Osteocyte (in vitro differentiated cells): ENCODE results near the gene TNFSF9. TPM values are rescaled to one million over a fixed set of nuclear protein-coding genes. Genes with fewer than 3 reads are reported as not detected.
A peak's percentile ranks its signal among the peaks of the same experiment; 100 is the strongest.

ENCODE experiments used
- DNase-seq: peaks from one replicate; pipeline ENCODE4 v3.0.0; 2021; ENCODE audit warnings: mixed read lengths; ENCODE audit not compliant: unreplicated experiment; ENCODE audit errors: extremely low spot score
- H3K27ac Mint-ChIP-seq: one replicate; pipeline ENCODE4 v1.8.0; 2021; ENCODE audit warnings: mild to moderate bottlenecking, mixed read lengths; ENCODE audit not compliant: unreplicated experiment
- H3K27me3 Mint-ChIP-seq: one replicate; pipeline ENCODE4 v1.8.0; 2021; ENCODE audit warnings: mixed read lengths; ENCODE audit not compliant: unreplicated experiment
- H3K36me3 Mint-ChIP-seq: one replicate; pipeline ENCODE4 v1.8.0; 2021; ENCODE audit warnings: mixed read lengths; ENCODE audit not compliant: unreplicated experiment
- H3K4me1 Mint-ChIP-seq: one replicate; pipeline ENCODE4 v1.8.0; 2021; ENCODE audit warnings: mixed read lengths; ENCODE audit not compliant: unreplicated experiment
- H3K4me3 Mint-ChIP-seq: one replicate; pipeline ENCODE4 v1.8.0; 2021; ENCODE audit warnings: mild to moderate bottlenecking, moderate library complexity, mixed read lengths; ENCODE audit not compliant: unreplicated experiment
- H3K9me3 Mint-ChIP-seq: one replicate; pipeline ENCODE4 v1.8.0; 2021; ENCODE audit warnings: mixed read lengths; ENCODE audit not compliant: unreplicated experiment
- total RNA-seq: library from RNA; stranded (reverse); gene quantifications from 2 replicates; pipeline ENCODE4 v1.2.1, GENCODE V29; 2021
- TF ChIP-seq, protein P1 (sequence below): fragments of 200-600 bp; sonication (generic); IDR thresholded peaks from 2 replicates; pipeline ENCODE4 v1.5.0; 2021; ENCODE audit warnings: antibody characterized with exemption, mild to moderate bottlenecking, moderate library complexity

TNFSF9 gene
- total RNA-seq, 1 donor from 2014 or later = 1.5 TPM

GRCh38 chr19:6529351-6529750 lies 1.5 kb upstream of the TNFSF9 start:
- H3K4me3 Mint-ChIP-seq = peak overlapping the region; percentile 90
- peak overlapping the region; percentile 86 for H3K27ac Mint-ChIP-seq
- no peaks in the 10 kb centered on the region for H3K9me3 Mint-ChIP-seq
- DNase-seq = no peak
- peaks cover 12% of the 10 kb centered on the region for H3K27me3 Mint-ChIP-seq
- no peaks in the 10 kb centered on the region for H3K36me3 Mint-ChIP-seq
- TF ChIP-seq, protein P1, sequence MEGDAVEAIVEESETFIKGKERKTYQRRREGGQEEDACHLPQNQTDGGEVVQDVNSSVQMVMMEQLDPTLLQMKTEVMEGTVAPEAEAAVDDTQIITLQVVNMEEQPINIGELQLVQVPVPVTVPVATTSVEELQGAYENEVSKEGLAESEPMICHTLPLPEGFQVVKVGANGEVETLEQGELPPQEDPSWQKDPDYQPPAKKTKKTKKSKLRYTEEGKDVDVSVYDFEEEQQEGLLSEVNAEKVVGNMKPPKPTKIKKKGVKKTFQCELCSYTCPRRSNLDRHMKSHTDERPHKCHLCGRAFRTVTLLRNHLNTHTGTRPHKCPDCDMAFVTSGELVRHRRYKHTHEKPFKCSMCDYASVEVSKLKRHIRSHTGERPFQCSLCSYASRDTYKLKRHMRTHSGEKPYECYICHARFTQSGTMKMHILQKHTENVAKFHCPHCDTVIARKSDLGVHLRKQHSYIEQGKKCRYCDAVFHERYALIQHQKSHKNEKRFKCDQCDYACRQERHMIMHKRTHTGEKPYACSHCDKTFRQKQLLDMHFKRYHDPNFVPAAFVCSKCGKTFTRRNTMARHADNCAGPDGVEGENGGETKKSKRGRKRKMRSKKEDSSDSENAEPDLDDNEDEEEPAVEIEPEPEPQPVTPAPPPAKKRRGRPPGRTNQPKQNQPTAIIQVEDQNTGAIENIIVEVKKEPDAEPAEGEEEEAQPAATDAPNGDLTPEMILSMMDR = no peak
- H3K4me1 Mint-ChIP-seq = peaks cover 24% of the 10 kb centered on the region

DNA sequence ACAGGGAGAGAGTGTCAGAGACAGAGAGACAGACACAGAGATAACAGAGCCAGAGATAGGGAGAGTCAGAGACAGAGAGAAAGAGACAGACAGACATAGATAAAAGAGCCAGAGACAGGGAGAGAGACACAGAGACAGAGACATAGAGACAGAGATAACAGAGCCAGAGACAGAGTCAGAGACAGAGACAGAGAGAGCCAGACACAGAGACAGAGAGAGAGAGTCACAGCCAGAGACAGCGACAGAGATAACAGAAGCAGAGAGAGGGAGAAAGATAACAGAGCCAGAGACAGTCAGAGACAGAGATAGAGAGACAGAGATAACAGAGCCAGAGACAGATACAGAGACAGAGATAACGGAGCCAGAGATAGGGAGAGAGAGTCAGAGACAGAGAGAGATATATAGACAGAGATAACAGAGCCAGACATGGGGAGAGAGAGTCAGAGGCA lies 865 bp upstream of the TNFSF9 start:
- Mint-ChIP-seq H3K4me3 (peak overlapping the region; percentile 90), H3K27ac (peak overlapping the region; percentile 86)
- TF ChIP-seq, protein P1 = no peak

DNA sequence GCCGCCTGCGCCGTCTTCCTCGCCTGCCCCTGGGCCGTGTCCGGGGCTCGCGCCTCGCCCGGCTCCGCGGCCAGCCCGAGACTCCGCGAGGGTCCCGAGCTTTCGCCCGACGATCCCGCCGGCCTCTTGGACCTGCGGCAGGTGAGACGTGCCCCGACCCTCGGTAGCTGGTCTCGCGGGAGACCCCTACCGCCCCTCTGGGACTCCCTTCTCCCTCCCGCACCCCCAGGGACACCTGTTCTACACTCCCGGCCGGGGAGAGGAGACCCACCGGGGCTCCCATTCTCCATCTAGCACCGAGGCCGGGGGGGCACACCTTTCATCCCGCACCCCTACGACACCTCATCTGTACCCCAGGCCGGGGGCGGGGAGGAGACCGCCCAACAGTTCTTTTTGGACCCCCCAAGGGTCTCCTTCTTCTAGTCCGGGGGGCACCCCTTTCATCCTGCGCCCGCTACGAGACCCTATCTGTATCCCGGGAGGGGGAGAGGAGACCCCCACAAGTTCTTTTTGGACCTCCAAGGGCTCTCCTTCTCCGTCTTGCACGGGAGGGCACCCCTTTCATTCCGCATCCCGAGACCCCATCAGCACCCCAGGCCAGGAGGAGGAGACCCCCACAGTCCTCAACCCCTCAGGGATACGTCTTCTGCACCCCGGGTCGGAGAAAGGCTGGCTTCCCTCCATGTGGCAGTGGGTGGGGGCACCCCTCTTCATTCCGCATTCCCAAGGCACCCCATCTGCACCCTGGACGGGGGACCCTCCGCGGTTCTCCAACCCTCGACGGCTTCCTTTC lies 533 bp downstream of the TNFSF9 start:
- Mint-ChIP-seq H3K27ac (peak overlapping the region; percentile 7), H3K9me3 (no peaks in the 10 kb centered on the region), H3K4me3 (peak overlapping the region; percentile 90), H3K36me3 (no peaks in the 10 kb centered on the region), H3K4me1 (peaks cover 24% of the 10 kb centered on the region), H3K27me3 (peaks cover 12% of the 10 kb centered on the region)
- DNase-seq = no peak
- TF ChIP-seq, protein P1 = no peak

More for the DNA sequence above, 865 bp upstream of the TNFSF9 start:
- Mint-ChIP-seq H3K4me1 (peaks cover 24% of the 10 kb centered on the region), H3K36me3 (no peaks in the 10 kb centered on the region), H3K27me3 (peaks cover 12% of the 10 kb centered on the region), H3K9me3 (no peaks in the 10 kb centered on the region)
- DNase-seq = no peak

GRCh38 chr19:6531956-6532243 lies 1.1 kb downstream of the TNFSF9 start:
- Mint-ChIP-seq H3K4me1 (peaks cover 24% of the 10 kb centered on the region), H3K27ac (peak overlapping the region; percentile 7), H3K4me3 (peak overlapping the region; percentile 90), H3K9me3 (peaks cover under 1% of the 10 kb centered on the region), H3K27me3 (peaks cover 12% of the 10 kb centered on the region), H3K36me3 (no peaks in the 10 kb centered on the region)
- no peak for DNase-seq
- TF ChIP-seq, protein P1 = no peak

DNA sequence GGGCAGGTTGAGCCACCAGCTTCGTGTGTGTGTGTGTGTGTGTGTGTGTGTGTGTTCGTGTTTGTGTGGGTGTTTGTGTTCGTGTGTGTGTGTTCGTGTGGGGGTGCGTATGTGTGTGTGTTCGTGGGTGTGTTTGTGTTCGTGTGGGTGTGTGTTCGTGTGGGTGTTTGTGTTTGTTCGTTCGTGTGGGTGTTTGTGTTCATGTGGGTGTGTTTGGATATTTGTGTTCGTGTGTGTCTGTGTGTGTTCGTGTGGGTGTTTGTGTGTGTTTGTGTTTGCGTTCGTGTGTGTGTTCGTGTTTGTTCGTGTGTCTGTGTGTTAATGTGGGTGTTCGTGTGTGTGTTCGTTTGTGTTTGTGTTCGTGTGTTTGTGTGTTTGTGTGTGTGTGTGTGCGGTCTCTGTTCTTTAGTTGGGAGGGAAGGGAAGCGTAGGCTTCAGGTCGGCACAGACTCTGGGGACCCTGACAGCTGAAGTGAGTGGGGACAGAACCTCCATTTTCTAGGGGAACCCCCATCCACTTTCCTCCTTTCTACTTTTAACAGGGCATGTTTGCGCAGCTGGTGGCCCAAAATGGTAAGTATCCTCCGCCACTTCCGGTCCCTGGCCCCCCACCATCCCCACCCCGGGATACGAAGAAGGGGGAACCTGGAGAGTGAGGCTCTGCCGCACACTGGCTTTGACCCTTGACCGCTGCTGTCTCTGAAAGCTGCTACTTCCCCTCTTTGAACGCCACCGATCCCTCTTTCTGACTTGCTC lies 1.6 kb downstream of the TNFSF9 start:
- peaks cover 24% of the 10 kb centered on the region for H3K4me1 Mint-ChIP-seq
- H3K9me3 Mint-ChIP-seq = peaks cover 3% of the 10 kb centered on the region
- no peak overlapping the region for H3K4me3 Mint-ChIP-seq
- peaks cover 12% of the 10 kb centered on the region for H3K27me3 Mint-ChIP-seq
- TF ChIP-seq, protein P1 = no peak
- H3K27ac Mint-ChIP-seq = no peak overlapping the region
- no peak for DNase-seq
- no peaks in the 10 kb centered on the region for H3K36me3 Mint-ChIP-seq
